Measurements from ENCODE around the gene ROBO1.
"Not testable (repeated sequence)": the region's sequence is repeated elsewhere in the genome, so short reads cannot be mapped to it uniquely, and the experiment has no call there.

ROBO1 gene

DNA sequence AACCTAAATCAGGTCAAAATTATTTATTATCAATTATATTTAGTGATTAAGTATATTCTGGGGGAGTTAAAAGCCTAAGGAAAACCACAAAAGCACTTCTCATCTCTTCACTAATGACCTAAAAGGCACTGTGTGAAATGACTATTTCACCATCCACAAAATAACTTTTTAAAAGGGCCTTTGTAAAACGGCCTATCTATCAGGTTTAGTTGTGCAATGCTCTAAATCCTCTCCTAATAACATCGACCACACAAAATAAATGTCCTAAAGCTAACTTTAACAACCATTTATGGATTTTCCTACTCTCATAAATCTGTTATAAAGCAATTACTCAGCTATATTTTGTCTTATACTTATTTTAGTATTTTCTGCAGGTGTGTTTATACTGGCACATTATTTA lies 1066.3 kb downstream of the ROBO1 start:
- DNase-seq (ENCODE audit: low read depth in 2 of 2): no peak

GRCh38 chr3:78698431-78698830 lies 1069.4 kb downstream of the ROBO1 start:
- DNase-seq (ENCODE audit: low read depth in 2 of 2): no peak

DNA sequence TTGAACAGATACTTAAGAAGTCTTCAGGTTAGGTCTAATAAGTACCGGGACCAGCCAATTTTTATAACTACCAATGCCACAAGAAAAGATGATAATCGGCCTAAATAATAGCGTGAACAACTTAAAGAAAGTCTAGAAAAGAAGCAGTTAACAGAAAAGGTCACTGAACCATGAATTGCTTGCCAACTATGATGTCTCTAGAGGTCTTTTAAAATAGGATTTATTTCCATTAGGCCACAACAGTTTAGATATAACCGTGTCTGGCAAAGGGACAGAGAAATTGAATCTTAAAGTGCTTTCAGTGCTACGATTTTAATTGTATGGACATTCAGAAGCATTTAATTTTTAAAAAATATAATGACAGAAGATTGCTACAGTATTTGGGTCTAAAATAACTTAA lies 1070.4 kb downstream of the ROBO1 start:
- no peak for DNase-seq (ENCODE audit: low read depth in 2 of 2)

- DNase-seq (ENCODE audit: low read depth in 2 of 2): no peak
Observed at GRCh38 chr3:78690766-78691165, 1077.0 kb downstream of the ROBO1 start.

GRCh38 chr3:78689378-78689777 lies 1078.4 kb downstream of the ROBO1 start:
- DNase-seq (ENCODE audit: low read depth in 2 of 2): no peak

DNA sequence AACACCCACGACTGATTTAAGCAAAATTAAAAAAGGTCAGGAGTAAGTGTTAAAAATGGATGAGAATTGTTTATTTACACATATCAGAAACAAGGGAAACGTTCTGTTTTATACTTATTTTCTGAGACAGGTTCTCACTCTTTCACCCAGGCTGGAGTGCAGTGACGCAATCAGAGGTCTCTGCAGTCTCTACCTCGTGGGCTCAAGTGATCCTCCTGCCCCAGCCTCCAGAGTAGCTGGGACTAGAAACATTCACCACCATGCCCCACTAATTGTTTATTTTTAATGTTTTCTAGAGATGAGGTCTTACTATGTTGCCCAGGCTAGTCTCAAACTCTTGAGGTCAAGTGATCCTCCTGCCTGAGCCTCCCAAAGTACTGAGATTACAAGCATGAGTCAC lies 1080.3 kb downstream of the ROBO1 start:
- DNase-seq (ENCODE audit: low read depth in 2 of 2): no peak

GRCh38 chr3:78683284-78683683 lies 1084.5 kb downstream of the ROBO1 start:
- DNase-seq (ENCODE audit: low read depth in 2 of 2): no peak

GRCh38 chr3:78675119-78675805 lies 1092.5 kb downstream of the ROBO1 start:
- not testable (repeated sequence) for DNase-seq (ENCODE audit: low read depth in 2 of 2)

- no peak for DNase-seq (ENCODE audit: low read depth in 2 of 2)
Observed at GRCh38 chr3:78670746-78671145, 1097.1 kb downstream of the ROBO1 start.

GRCh38 chr3:78670094-78670493 lies 1097.7 kb downstream of the ROBO1 start:
- DNase-seq (ENCODE audit: low read depth in 2 of 2): no peak

- no peak for DNase-seq (ENCODE audit: low read depth in 2 of 2)
Observed at GRCh38 chr3:78668302-78668701, 1099.5 kb downstream of the ROBO1 start.

- no peak for DNase-seq (ENCODE audit: low read depth in 2 of 2)
Observed at GRCh38 chr3:78666470-78666800, 1101.4 kb downstream of the ROBO1 start.

DNA sequence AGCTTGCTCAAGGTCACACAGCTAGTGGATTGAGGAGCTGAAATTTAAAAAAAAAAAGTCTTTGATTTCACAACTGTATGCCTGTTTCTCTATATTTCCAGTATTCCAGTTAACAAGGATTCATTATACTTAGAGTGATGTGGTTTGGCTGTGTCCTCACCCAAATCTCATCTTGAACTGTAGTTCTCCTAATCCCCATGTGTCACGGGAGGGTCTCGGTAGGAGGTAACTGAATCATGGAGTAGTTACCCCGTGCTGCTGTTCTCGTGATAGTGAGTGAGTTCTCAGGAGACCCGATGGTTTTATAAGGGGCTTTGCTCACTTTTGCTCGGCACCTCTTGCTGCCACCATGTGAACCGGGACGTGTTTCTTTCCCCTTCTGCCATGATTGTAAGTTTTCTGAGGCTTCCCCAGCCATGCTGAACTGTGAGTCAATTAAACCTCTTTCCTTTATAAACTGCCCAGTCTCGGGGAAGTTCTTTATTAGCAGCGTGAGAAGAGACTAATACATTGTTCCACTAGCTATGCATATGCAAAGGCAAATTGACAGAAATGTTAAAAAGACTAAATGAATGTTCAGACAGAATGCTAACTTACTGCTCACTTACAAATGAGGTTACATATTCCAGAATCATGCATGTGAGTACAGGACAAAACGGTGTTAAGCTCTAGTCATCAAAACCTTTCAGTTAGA lies 1101.9 kb downstream of the ROBO1 start:
- DNase-seq (ENCODE audit: low read depth in 2 of 2): no peak

GRCh38 chr3:78665101-78665500 lies 1102.7 kb downstream of the ROBO1 start:
- no peak for DNase-seq (ENCODE audit: low read depth in 2 of 2)

GRCh38 chr3:78660957-78661356 lies 1106.8 kb downstream of the ROBO1 start:
- DNase-seq (ENCODE audit: low read depth in 2 of 2): no peak

GRCh38 chr3:78659386-78659987 lies 1108.3 kb downstream of the ROBO1 start:
- no peak for DNase-seq (ENCODE audit: low read depth in 2 of 2)

- DNase-seq (ENCODE audit: low read depth in 2 of 2): no peak
Observed at GRCh38 chr3:78647726-78648125, 1120.1 kb downstream of the ROBO1 start.

DNA sequence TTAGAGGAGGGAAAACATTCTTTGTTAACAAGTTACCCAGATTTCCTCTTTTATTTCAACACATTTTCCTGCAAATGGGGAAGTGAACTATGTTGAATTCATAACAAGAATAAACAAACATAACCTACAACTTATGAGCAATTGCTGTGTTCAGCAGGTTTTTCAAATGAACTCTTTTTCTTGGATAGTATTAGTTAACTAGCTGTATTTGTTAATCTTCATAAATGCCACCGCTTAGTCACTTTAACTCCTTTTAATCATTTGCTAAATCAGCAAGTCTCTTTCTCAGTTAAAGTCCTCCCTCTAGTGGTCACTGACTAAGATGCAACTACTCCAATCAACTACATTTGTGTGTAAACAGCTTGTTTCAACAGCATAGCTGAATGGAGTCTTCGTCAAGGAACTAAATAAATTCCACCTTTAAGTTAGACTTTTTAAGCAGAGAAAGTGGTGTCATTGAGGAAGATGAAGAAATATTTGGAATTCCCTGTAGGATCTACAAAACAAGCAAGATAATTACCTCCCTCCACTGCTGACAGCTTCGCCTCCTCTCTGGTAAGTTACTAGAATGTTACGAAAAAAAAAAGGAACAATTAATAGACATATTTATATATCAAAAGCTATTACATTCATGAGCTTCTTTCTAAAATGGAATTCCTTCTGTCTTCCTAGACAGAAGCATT lies 1122.0 kb downstream of the ROBO1 start:
- DNase-seq (ENCODE audit: low read depth in 2 of 2): no peak

DNA sequence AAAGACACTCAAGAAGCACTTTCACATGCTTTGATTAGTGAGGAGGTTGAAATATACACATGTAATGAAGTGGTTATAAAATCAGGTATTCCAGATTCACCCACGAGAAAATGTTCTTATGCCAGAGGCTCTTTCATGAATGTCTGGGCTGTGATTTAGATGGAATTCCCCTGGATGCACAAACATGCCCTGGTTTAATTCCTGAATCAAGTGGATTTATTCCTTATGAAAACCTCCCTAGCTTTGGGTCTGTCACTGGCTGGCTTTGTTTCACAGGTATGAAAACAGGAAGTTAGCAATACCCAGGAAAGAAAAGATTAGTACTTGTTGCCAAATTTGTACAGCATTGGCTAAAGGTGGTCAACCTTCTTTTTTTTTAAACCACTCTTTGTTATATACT lies 1123.0 kb downstream of the ROBO1 start:
- DNase-seq (ENCODE audit: low read depth in 2 of 2): no peak

DNA sequence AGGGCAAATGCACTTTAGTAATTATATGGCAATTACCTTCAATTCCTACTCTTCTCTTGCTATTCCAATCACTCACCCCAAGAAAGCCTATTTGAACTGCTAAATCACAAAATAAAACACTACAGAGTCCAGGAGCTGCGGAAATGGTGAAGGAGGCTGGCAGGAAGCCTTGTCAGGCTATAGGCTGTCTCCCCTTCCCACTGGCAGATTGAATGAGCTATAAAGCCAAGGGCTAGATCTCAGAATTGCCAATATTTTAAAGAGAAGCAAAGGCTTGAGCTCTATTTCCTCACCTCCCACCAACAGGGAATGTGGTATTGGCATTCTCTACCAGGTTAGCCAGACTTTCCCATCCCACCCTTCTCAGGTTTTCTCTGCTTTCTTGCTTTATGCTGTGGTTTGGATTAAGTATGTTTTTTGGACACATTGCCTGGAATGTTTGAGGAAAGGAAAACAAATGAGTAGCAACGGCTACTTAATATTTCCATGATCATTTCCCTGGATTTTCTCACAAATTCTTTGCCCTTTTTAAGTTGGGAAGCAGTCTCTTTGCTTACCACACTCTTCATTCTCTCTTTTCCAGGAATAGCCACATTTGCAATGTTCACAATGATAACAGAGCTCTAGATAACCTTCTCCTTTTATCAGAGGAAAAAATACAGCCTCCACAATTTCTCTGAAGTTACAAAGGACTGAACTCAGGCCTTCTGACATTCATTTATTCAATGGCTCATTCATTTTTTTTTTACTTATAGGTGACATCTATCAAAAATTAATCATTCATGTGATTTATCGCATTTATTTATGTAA lies 1125.4 kb downstream of the ROBO1 start:
- no peak for DNase-seq (ENCODE audit: low read depth in 2 of 2)

GRCh38 chr3:78641703-78642102 lies 1126.1 kb downstream of the ROBO1 start:
- no peak for DNase-seq (ENCODE audit: low read depth in 2 of 2)

DNA sequence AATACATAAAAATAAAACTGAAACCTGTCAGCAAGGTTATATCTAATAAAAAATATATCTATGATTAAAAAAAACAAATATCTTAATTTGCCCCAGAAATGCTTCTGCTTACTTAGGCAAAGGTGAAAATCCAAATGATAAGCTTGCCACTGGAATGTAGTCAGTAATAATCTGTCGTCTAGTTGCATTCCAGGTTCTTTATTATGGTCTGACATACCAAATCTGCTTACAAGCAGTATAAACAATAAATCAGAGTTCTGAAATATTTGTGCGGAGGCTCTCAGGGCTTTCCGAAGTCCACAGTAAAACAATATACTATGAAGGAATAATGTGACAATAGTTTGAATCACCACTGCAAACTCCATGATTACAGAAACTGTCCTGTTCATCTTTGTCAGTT lies 1133.5 kb downstream of the ROBO1 start:
- DNase-seq (ENCODE audit: low read depth in 2 of 2): no peak
